Left ventricle myocardium inferior (tissue), 1 donor: Measurements from ENCODE around the gene CHID1. TPM values are rescaled to one million over a fixed set of nuclear protein-coding genes. Genes with fewer than 3 reads are reported as not detected.

Source experiments
- DNase-seq: peaks from one replicate; pipeline ENCODE4 v3.0.0-alpha.2; 2020
- H3K27ac ChIP-seq: fragments of 200-600 bp; replicated peaks from 2 replicates; pipeline ENCODE4 v1.8.0; 2021
- H3K27me3 ChIP-seq: fragments of 200-600 bp; 2 replicates; pipeline ENCODE4 v1.8.0; 2021; ENCODE audit warnings: low read depth
- H3K36me3 ChIP-seq: fragments of 200-600 bp; 2 replicates; pipeline ENCODE4 v1.8.0; 2021
- H3K4me1 ChIP-seq: fragments of 200-600 bp; 2 replicates; pipeline ENCODE4 v1.8.0; 2021
- H3K4me3 ChIP-seq: fragments of 200-600 bp; 2 replicates; pipeline ENCODE4 v1.8.0; 2021; ENCODE audit warnings: mild to moderate bottlenecking, moderate library complexity
- H3K9me3 ChIP-seq: fragments of 200-600 bp; replicated peaks from 2 replicates; pipeline ENCODE4 v1.8.0; 2021
- CTCF ChIP-seq: fragments of 200-600 bp; IDR thresholded peaks from 2 replicates; pipeline ENCODE4 v1.8.0; 2021; ENCODE audit warnings: antibody characterized with exemption, mild to moderate bottlenecking, borderline replicate concordance
- intact Hi-C: fragments of 100-400 bp; cut with micrococcal nuclease; formaldehyde crosslinking; loops from one replicate; pipeline ENCODE4 v1.11.0; 2022
- total RNA-seq: library from RNA; stranded (reverse); fragmentation: NEBNext Ultra II Directional; extraction: Animal tissue kit (Norgen Biotek cat#: 25700); gene quantifications from one replicate; pipeline ENCODE4 v1.2.1, GENCODE V29; 2021
- donor health status: DM: no; HTN: yes; CAD: no; lungs with severe emphysema.

CHID1 gene
- total RNA-seq, 1 donor from 2014 or later, result 54.2 TPM

- no peaks in the 10 kb centered on the region for H3K27me3 ChIP-seq
- H3K36me3 ChIP-seq, result peaks cover 50% of the 10 kb centered on the region
- no peak for TF ChIP-seq CTCF
- intact Hi-C loops, result no loop called here
- no peak overlapping the region for H3K4me3 ChIP-seq
- peak overlapping the region; percentile 45 for H3K27ac ChIP-seq
- H3K4me1 ChIP-seq, result peaks cover 94% of the 10 kb centered on the region
- no peak for DNase-seq
- no peaks in the 10 kb centered on the region for H3K9me3 ChIP-seq
Measured at GRCh38 chr11:837189-837989, 73.2 kb downstream of the CHID1 start.

- no peak for DNase-seq
- Histone ChIP-seq H3K4me3 (no peak overlapping the region), H3K9me3 (no peaks in the 10 kb centered on the region), H3K27me3 (no peaks in the 10 kb centered on the region), H3K36me3 (peaks cover 50% of the 10 kb centered on the region), H3K4me1 (peaks cover 95% of the 10 kb centered on the region), H3K27ac (peak overlapping the region; percentile 45)
- TF ChIP-seq CTCF, result no peak
- intact Hi-C loops, result no loop called here
Measured at GRCh38 chr11:836700-837099, 73.9 kb downstream of the CHID1 start.

- DNase-seq, result no peak
- no peaks in the 10 kb centered on the region for H3K9me3 ChIP-seq
- peak overlapping the region; percentile 45 for H3K27ac ChIP-seq
- peaks cover 50% of the 10 kb centered on the region for H3K36me3 ChIP-seq
- no peak overlapping the region for H3K4me3 ChIP-seq
- H3K4me1 ChIP-seq, result peaks cover 95% of the 10 kb centered on the region
- no peak for TF ChIP-seq CTCF
- intact Hi-C loops, result no loop called here
- H3K27me3 ChIP-seq, result no peaks in the 10 kb centered on the region
Measured at GRCh38 chr11:836274-836673, 74.3 kb downstream of the CHID1 start.

GRCh38 chr11:834371-835316, 76.0 kb downstream of the CHID1 start:
- H3K36me3 ChIP-seq, result peaks cover 39% of the 10 kb centered on the region
- peak overlapping the region; percentile 98 for H3K27ac ChIP-seq
- H3K9me3 ChIP-seq, result no peaks in the 10 kb centered on the region
- intact Hi-C loops, result no loop called here
- no peak for TF ChIP-seq CTCF
- H3K27me3 ChIP-seq, result no peaks in the 10 kb centered on the region
- peak overlapping the region; percentile 93 for H3K4me3 ChIP-seq
- DNase-seq, result peak; percentile 82
- H3K4me1 ChIP-seq, result peaks cover 95% of the 10 kb centered on the region

GRCh38 chr11:833849-834311, 76.7 kb downstream of the CHID1 start:
- H3K27ac ChIP-seq, result peak overlapping the region; percentile 98
- no peaks in the 10 kb centered on the region for H3K27me3 ChIP-seq
- H3K4me3 ChIP-seq, result peak overlapping the region; percentile 93
- no peak for TF ChIP-seq CTCF
- H3K9me3 ChIP-seq, result no peaks in the 10 kb centered on the region
- peaks cover 95% of the 10 kb centered on the region for H3K4me1 ChIP-seq
- intact Hi-C loops, result no loop called here
- H3K36me3 ChIP-seq, result peaks cover 31% of the 10 kb centered on the region
- no peak for DNase-seq
